ENCODE data around the gene KRTAP13-1. TPM values are rescaled to one million over a fixed set of nuclear protein-coding genes. Genes with fewer than 3 reads are reported as not detected.

Gene KRTAP13-1
- polyA plus RNA-seq (2013, experiment 1 of 2) = not detected
- not detected for polyA plus RNA-seq (2013, experiment 2 of 2)

GRCh38 chr21:30395731-30396130 is at the start of gene KRTAP13-1:
Gene KRTAP13-1 (plus strand): TSS chr21:30396031. CDS start chr21:30396087, 56 bp downstream.
- H2BK12ac ChIP-seq (ENCODE audit: low read length in 2 of 2) = no peak within 1 kb of the TSS
- DNase-seq = no peak
- H3K4me2 ChIP-seq (ENCODE audit: low read length, poor library complexity, severe bottlenecking) = no peak within 1 kb of the TSS
- H2BK5ac ChIP-seq (ENCODE audit: low read depth, low read length, poor library complexity, severe bottlenecking) = no peak within 1 kb of the TSS
- no peak within 1 kb of the TSS for H4K91ac ChIP-seq (ENCODE audit: low read length)
- no peak within 1 kb of the TSS for H3K9ac ChIP-seq (ENCODE audit: low read length)
- no peak within 1 kb of the TSS for H2BK120ac ChIP-seq (ENCODE audit: low read depth, low read length)
- no peak within 1 kb of the TSS for H4K8ac ChIP-seq (ENCODE audit: low read length)
- H3K23ac ChIP-seq (ENCODE audit: low read length in 2 of 2) = no peak within 1 kb of the TSS
- no peak within 1 kb of the TSS for H3K27ac ChIP-seq (ENCODE audit: low read length, poor library complexity, severe bottlenecking)
- H3K9me3 ChIP-seq (ENCODE audit: control insufficient read depth, low read length) = no peaks in the 10 kb centered on the region
- H3K79me1 ChIP-seq (replicated peaks; ENCODE audit: low read length, poor library complexity, severe bottlenecking) = no peaks in the 10 kb centered on the region
- no peak within 1 kb of the TSS for H3K4ac ChIP-seq (ENCODE audit: low read depth in 1 of 2, low read length in 2 of 2)
- H3K18ac ChIP-seq (ENCODE audit: low read depth in 1 of 2, low read length in 2 of 2) = no peak within 1 kb of the TSS
- H3K14ac ChIP-seq (ENCODE audit: low read length in 2 of 2) = no peak within 1 kb of the TSS
- H2AFZ ChIP-seq (ENCODE audit: low read depth, low read length) = no peak within 1 kb of the TSS
- no peak within 1 kb of the TSS for H3K4me3 ChIP-seq (ENCODE audit: insufficient read depth in 1 of 2, low read depth in 1 of 2, low read length in 2 of 2)
- no peak within 1 kb of the TSS for H2BK15ac ChIP-seq (ENCODE audit: low read depth, poor library complexity, severe bottlenecking)
- no peaks in the 10 kb centered on the region for H3K36me3 ChIP-seq (ENCODE audit: control insufficient read depth in 1 of 2, insufficient read depth in 2 of 2, low read depth in 1 of 2, low read length in 2 of 2)
- H3K27me3 ChIP-seq (ENCODE audit: control insufficient read depth in 1 of 2, insufficient read depth in 1 of 2, low read length in 2 of 2) = no peaks in the 10 kb centered on the region
- WGBS = 82% methylated on average over 4 of the region's 4 CpGs
- H3K4me1 ChIP-seq (ENCODE audit: control insufficient read depth, insufficient read depth, low read depth, low read length) = no peaks in the 10 kb centered on the region
- H2AK5ac ChIP-seq (ENCODE audit: low read length, severe bottlenecking) = no peak within 1 kb of the TSS

GRCh38 chr21:30348506-30348905 is 47.3 kb upstream of the KRTAP13-1 start, which contains the start of gene KRTAP23-1:
Gene KRTAP23-1 (minus strand): TSS chr21:30348606. CDS start chr21:30348606, 0 bp downstream.
- no peak within 1 kb of the TSS for H3K23ac ChIP-seq (ENCODE audit: low read length in 2 of 2)
- WGBS = 86% methylated on average over 4 of the region's 4 CpGs
- no peaks in the 10 kb centered on the region for H3K27me3 ChIP-seq (ENCODE audit: control insufficient read depth in 1 of 2, insufficient read depth in 1 of 2, low read length in 2 of 2)
- no peaks in the 10 kb centered on the region for H3K4me1 ChIP-seq (ENCODE audit: control insufficient read depth, insufficient read depth, low read depth, low read length)
- no peak within 1 kb of the TSS for H3K14ac ChIP-seq (ENCODE audit: low read length in 2 of 2)
- H3K4me3 ChIP-seq (ENCODE audit: insufficient read depth in 1 of 2, low read depth in 1 of 2, low read length in 2 of 2) = no peak within 1 kb of the TSS
- H3K4ac ChIP-seq (ENCODE audit: low read depth in 1 of 2, low read length in 2 of 2) = no peak within 1 kb of the TSS
- no peak within 1 kb of the TSS for H2BK120ac ChIP-seq (ENCODE audit: low read depth, low read length)
- H3K4me2 ChIP-seq (ENCODE audit: low read length, poor library complexity, severe bottlenecking) = no peak within 1 kb of the TSS
- H2BK12ac ChIP-seq (ENCODE audit: low read length in 2 of 2) = no peak within 1 kb of the TSS
- no peak within 1 kb of the TSS for H3K18ac ChIP-seq (ENCODE audit: low read depth in 1 of 2, low read length in 2 of 2)
- no peak within 1 kb of the TSS for H4K8ac ChIP-seq (ENCODE audit: low read length)
- H2AFZ ChIP-seq (ENCODE audit: low read depth, low read length) = no peak within 1 kb of the TSS
- no peak within 1 kb of the TSS for H3K27ac ChIP-seq (ENCODE audit: low read length, poor library complexity, severe bottlenecking)
- no peaks in the 10 kb centered on the region for H3K79me1 ChIP-seq (replicated peaks; ENCODE audit: low read length, poor library complexity, severe bottlenecking)
- no peak within 1 kb of the TSS for H4K91ac ChIP-seq (ENCODE audit: low read length)
- no peak within 1 kb of the TSS for H2BK15ac ChIP-seq (ENCODE audit: low read depth, poor library complexity, severe bottlenecking)
- no peak within 1 kb of the TSS for H2AK5ac ChIP-seq (ENCODE audit: low read length, severe bottlenecking)
- no peaks in the 10 kb centered on the region for H3K9me3 ChIP-seq (ENCODE audit: control insufficient read depth, low read length)
- H3K9ac ChIP-seq (ENCODE audit: low read length) = no peak within 1 kb of the TSS
- no peaks in the 10 kb centered on the region for H3K36me3 ChIP-seq (ENCODE audit: control insufficient read depth in 1 of 2, insufficient read depth in 2 of 2, low read depth in 1 of 2, low read length in 2 of 2)
- H2BK5ac ChIP-seq (ENCODE audit: low read depth, low read length, poor library complexity, severe bottlenecking) = no peak within 1 kb of the TSS
- no peak for DNase-seq

- 33% methylated on average over 1 of the region's 3 CpGs for WGBS
- Histone ChIP-seq H2AK5ac (ENCODE audit: low read length, severe bottlenecking) (no peak overlapping the region), H3K4me1 (ENCODE audit: control insufficient read depth, insufficient read depth, low read depth, low read length) (no peaks in the 10 kb centered on the region), H3K4me2 (ENCODE audit: low read length, poor library complexity, severe bottlenecking) (no peak overlapping the region), H3K14ac (ENCODE audit: low read length in 2 of 2) (no peak overlapping the region), H3K79me1 (replicated peaks; ENCODE audit: low read length, poor library complexity, severe bottlenecking) (no peaks in the 10 kb centered on the region), H3K18ac (ENCODE audit: low read depth in 1 of 2, low read length in 2 of 2) (no peak overlapping the region), H4K91ac (ENCODE audit: low read length) (no peak overlapping the region), H3K9ac (ENCODE audit: low read length) (no peak overlapping the region), H2BK15ac (ENCODE audit: low read depth, poor library complexity, severe bottlenecking) (no peak overlapping the region), H3K23ac (ENCODE audit: low read length in 2 of 2) (no peak overlapping the region), H4K8ac (ENCODE audit: low read length) (no peak overlapping the region), H2BK12ac (ENCODE audit: low read length in 2 of 2) (no peak overlapping the region), H3K27me3 (ENCODE audit: control insufficient read depth in 1 of 2, insufficient read depth in 1 of 2, low read length in 2 of 2) (no peaks in the 10 kb centered on the region), H3K4me3 (ENCODE audit: insufficient read depth in 1 of 2, low read depth in 1 of 2, low read length in 2 of 2) (no peak overlapping the region), H3K9me3 (ENCODE audit: control insufficient read depth, low read length) (no peaks in the 10 kb centered on the region), H3K27ac (ENCODE audit: low read length, poor library complexity, severe bottlenecking) (no peak overlapping the region), H3K4ac (ENCODE audit: low read depth in 1 of 2, low read length in 2 of 2) (no peak overlapping the region), H3K36me3 (ENCODE audit: control insufficient read depth in 1 of 2, insufficient read depth in 2 of 2, low read depth in 1 of 2, low read length in 2 of 2) (no peaks in the 10 kb centered on the region), H2BK5ac (ENCODE audit: low read depth, low read length, poor library complexity, severe bottlenecking) (no peak overlapping the region), H2AFZ (ENCODE audit: low read depth, low read length) (no peak overlapping the region), H2BK120ac (ENCODE audit: low read depth, low read length) (no peak overlapping the region)
- no peak for DNase-seq
Observed at GRCh38 chr21:30349572-30349971, 46.3 kb upstream of the KRTAP13-1 start.

GRCh38 chr21:30351534-30351933 is 44.3 kb upstream of the KRTAP13-1 start:
- no peak overlapping the region for H3K9ac ChIP-seq (ENCODE audit: low read length)
- H3K27me3 ChIP-seq (ENCODE audit: control insufficient read depth in 1 of 2, insufficient read depth in 1 of 2, low read length in 2 of 2) = no peaks in the 10 kb centered on the region

More at GRCh38 chr21:30351534-30351933, 44.3 kb upstream of the KRTAP13-1 start:
- H2BK15ac ChIP-seq (ENCODE audit: low read depth, poor library complexity, severe bottlenecking) = no peak overlapping the region
- H3K4me3 ChIP-seq (ENCODE audit: insufficient read depth in 1 of 2, low read depth in 1 of 2, low read length in 2 of 2) = no peak overlapping the region
- H3K4ac ChIP-seq (ENCODE audit: low read depth in 1 of 2, low read length in 2 of 2) = no peak overlapping the region
- no peak overlapping the region for H2BK5ac ChIP-seq (ENCODE audit: low read depth, low read length, poor library complexity, severe bottlenecking)
- WGBS = no CpG with 5 or more reads among the region's 1 CpG
- H3K14ac ChIP-seq (ENCODE audit: low read length in 2 of 2) = no peak overlapping the region
- no peak for DNase-seq
- no peak overlapping the region for H3K18ac ChIP-seq (ENCODE audit: low read depth in 1 of 2, low read length in 2 of 2)
- H4K8ac ChIP-seq (ENCODE audit: low read length) = no peak overlapping the region
- no peak overlapping the region for H3K27ac ChIP-seq (ENCODE audit: low read length, poor library complexity, severe bottlenecking)
- no peak overlapping the region for H3K23ac ChIP-seq (ENCODE audit: low read length in 2 of 2)
- H3K4me2 ChIP-seq (ENCODE audit: low read length, poor library complexity, severe bottlenecking) = no peak overlapping the region
- no peak overlapping the region for H2AFZ ChIP-seq (ENCODE audit: low read depth, low read length)
- H3K4me1 ChIP-seq (ENCODE audit: control insufficient read depth, insufficient read depth, low read depth, low read length) = no peaks in the 10 kb centered on the region
- no peaks in the 10 kb centered on the region for H3K79me1 ChIP-seq (replicated peaks; ENCODE audit: low read length, poor library complexity, severe bottlenecking)
- no peaks in the 10 kb centered on the region for H3K36me3 ChIP-seq (ENCODE audit: control insufficient read depth in 1 of 2, insufficient read depth in 2 of 2, low read depth in 1 of 2, low read length in 2 of 2)
- no peak overlapping the region for H4K91ac ChIP-seq (ENCODE audit: low read length)
- H2BK12ac ChIP-seq (ENCODE audit: low read length in 2 of 2) = no peak overlapping the region
- no peaks in the 10 kb centered on the region for H3K9me3 ChIP-seq (ENCODE audit: control insufficient read depth, low read length)
- no peak overlapping the region for H2AK5ac ChIP-seq (ENCODE audit: low read length, severe bottlenecking)
- no peak overlapping the region for H2BK120ac ChIP-seq (ENCODE audit: low read depth, low read length)
